ENCODE data around the gene ZSWIM9.
"Not testable (repeated sequence)": the region's sequence is repeated elsewhere in the genome, so short reads cannot be mapped to it uniquely, and the experiment has no call there.

The ZSWIM9 gene

GRCh38 chr19:48221628-48222027, 51.1 kb downstream of the ZSWIM9 start:
- DNase-seq: no peak

DNA sequence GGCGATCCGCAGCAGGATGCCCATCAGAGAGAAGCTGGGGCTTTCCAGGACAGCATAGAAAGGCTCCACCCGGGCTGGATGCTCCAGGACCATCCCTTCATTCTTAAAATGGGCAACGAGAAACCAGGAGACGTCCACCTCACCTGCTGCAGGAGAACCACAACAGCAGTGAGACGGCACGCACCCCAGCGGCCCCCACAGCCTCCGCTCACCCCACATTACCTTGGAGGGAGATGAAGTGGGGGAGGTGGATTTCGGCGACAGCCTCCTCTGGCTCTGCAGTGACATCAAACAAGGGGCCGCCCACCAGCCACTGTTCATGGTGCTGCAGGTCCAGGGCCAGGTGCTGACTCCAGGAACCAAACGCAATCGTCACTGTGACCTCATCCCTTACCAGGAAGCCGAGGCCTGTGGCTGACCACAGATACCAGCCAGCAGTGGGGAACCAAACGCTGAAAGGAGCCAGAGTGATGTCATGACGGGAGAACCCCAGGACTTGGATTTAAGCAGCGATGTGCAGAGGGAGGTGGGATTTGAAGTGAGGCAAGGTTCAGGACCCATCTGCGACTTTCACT, 60.2 kb downstream of the ZSWIM9 start:
- DNase-seq: no peak

DNA sequence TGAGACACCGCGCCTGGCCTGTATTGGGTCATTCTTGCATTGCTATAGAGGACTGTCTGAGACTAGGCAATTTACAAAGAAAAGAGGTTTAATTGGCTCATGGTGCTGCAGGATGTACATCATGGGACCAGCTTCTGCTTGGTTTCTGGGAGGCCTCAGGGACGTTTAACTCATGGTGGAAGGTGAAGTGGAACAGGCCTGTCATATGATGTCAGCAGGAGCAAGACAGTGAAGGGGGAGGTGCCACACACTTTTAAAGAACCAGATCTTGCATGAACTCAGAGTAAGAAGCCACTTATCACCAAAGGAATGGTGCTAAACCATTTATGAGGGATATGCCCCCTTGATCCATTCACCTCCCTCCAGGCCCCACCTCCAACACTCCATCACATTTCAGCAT, 66.6 kb downstream of the ZSWIM9 start:
- DNase-seq: no peak

DNA sequence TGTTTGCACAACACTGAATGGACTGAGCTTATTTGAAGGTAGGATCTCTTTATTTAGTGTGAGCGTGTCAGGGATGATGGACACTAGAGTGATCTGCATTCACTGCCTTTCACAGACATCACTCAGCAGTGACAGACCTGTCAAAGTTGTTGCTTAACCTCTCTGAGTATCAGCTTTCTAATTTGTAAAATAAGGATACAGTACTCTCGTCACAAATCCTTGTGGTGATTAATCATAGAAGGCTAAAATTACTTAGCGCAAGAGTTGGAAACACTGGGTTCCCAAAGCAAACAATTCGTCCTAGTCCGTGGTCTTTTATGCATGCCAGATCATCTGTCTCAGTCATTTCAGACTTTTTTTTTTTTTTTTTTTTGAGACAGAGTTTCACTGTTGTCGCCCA, 68.6 kb downstream of the ZSWIM9 start:
- DNase-seq: no peak

- no peak for DNase-seq
Observed at GRCh38 chr19:48239582-48240141, 69.2 kb downstream of the ZSWIM9 start.

DNA sequence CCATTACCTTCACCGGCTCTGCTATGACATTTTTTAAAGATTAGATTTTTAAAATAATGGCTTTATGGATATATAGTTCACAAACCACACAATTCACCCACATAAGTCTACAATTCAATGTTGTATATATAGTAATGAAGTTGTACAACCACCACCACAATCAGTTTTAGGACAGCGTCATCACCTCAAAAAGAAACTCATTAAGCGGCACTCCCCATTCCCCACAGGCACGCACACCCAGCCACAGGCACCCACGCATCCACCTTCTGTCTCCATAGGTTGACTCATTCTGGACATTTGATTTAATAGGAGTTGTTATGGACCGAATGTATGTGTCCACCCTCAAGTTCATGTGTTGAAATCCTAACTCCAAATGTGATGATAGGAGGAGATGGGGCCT, 71.3 kb downstream of the ZSWIM9 start:
- DNase-seq: not testable (repeated sequence)

GRCh38 chr19:48244281-48244680, 73.8 kb downstream of the ZSWIM9 start:
- no peak for DNase-seq

DNA sequence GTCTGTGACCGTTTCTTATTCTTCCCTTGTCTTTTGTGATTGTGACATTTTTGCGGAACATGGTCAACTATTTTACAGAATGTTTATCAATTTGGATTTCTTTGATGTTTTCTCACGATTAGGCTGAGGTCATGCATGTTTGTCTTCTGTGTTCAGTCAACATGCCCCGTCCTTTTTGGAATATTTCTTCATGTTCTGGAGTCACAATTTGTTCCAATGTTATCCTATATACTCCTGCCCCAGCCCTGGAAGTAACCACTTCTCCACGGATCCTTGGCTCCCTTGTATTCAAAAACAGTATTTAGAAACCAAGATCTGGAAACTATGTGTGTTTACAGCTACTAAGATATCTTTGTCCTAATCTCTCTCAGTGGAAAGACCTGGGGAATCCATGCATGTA, 75.6 kb downstream of the ZSWIM9 start:
- DNase-seq: no peak

- DNase-seq: no peak
Observed at GRCh38 chr19:48247212-48247611, 76.7 kb downstream of the ZSWIM9 start.

Measured in EL (cell line).